ENCODE results near the gene RFX1. TPM values are rescaled to one million over a fixed set of nuclear protein-coding genes. Genes with fewer than 3 reads are reported as not detected.

Gene RFX1
- total and polyA plus RNA-seq, 2 of the 13 experiments (the other 11 are each of a cell fraction or from before 2014, with no cell fraction given) = 1.1 to 1.3 TPM

GRCh38 chr19:14006766-14007562 lies 844 bp upstream of the RFX1 start (continued):
- TF ChIP-seq, protein P1, sequence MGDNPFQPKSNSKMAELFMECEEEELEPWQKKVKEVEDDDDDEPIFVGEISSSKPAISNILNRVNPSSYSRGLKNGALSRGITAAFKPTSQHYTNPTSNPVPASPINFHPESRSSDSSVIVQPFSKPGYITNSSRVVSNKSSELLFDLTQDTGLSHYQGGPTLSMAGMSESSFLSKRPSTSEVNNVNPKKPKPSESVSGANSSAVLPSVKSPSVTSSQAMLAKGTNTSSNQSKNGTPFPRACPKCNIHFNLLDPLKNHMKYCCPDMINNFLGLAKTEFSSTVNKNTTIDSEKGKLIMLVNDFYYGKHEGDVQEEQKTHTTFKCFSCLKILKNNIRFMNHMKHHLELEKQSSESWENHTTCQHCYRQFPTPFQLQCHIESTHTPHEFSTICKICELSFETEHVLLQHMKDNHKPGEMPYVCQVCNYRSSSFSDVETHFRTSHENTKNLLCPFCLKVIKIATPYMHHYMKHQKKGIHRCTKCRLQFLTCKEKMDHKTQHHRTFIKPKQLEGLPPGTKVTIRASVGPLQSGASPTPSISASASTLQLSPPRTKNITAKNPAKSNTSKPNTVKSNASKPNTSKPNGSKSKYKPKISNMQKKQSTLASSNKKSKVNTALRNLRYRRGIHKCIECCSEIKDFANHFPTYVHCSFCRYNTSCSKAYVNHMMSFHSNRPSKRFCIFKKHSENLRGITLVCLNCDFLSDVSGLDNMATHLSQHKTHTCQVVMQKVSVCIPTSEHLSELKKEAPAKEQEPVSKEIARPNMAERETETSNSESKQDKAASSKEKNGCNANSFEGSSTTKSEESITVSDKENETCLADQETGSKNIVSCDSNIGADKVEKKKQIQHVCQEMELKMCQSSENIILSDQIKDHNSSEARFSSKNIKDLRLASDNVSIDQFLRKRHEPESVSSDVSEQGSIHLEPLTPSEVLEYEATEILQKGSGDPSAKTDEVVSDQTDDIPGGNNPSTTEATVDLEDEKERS (CRISPR knock-in tag; IDR thresholded peaks at IDR 0.05) = peak; percentile 45; the same call in 1 of the 2 replicates
- TF ChIP-seq TGIF2 (CRISPR knock-in tag; IDR thresholded peaks at IDR 0.05) (no peak), CSRNP2 (CRISPR knock-in tag; conservative IDR thresholded peaks at IDR 0.05; ENCODE audit: low read depth) (no peak), ARID5B (CRISPR knock-in tag; IDR thresholded peaks at IDR 0.05) (no peak; the same call in none of the 2 replicates), ATF7 (IDR thresholded peaks at IDR 0.05) (peak; percentile 100), ATF7 (CRISPR knock-in tag; IDR thresholded peaks at IDR 0.05) (peak; percentile 100), U2AF1 (optimal IDR thresholded peaks at IDR 0.05; ENCODE audit: low read depth, low read length) (no peak), IKZF5 (CRISPR knock-in tag; IDR thresholded peaks at IDR 0.05) (peak; percentile 83), ZBTB38 (CRISPR knock-in tag; IDR thresholded peaks at IDR 0.05) (peak; percentile 71), ZNF562 (CRISPR knock-in tag; IDR thresholded peaks at IDR 0.05; ENCODE audit: borderline replicate concordance) (no peak)
- TF ChIP-seq, protein P2, sequence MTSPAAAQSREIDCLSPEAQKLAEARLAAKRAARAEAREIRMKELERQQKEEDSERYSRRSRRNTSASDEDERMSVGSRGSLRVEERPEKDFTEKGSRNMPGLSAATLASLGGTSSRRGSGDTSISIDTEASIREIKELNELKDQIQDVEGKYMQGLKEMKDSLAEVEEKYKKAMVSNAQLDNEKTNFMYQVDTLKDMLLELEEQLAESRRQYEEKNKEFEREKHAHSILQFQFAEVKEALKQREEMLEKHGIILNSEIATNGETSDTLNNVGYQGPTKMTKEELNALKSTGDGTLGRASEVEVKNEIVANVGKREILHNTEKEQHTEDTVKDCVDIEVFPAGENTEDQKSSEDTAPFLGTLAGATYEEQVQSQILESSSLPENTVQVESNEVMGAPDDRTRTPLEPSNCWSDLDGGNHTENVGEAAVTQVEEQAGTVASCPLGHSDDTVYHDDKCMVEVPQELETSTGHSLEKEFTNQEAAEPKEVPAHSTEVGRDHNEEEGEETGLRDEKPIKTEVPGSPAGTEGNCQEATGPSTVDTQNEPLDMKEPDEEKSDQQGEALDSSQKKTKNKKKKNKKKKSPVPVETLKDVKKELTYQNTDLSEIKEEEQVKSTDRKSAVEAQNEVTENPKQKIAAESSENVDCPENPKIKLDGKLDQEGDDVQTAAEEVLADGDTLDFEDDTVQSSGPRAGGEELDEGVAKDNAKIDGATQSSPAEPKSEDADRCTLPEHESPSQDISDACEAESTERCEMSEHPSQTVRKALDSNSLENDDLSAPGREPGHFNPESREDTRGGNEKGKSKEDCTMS (CRISPR knock-in tag; conservative IDR thresholded peaks at IDR 0.05) = no peak
